ENCODE data around the gene GCNA. TPM values are rescaled to one million over a fixed set of nuclear protein-coding genes. Genes with fewer than 3 reads are reported as not detected.
"Not testable (repeated sequence)": the region's sequence is repeated elsewhere in the genome, so short reads cannot be mapped to it uniquely, and the experiment has no call there.

The GCNA gene
- total RNA-seq, 4 donors from 2014 or later: 0.67 to 3.8 (median 0.98) TPM

GRCh38 chrX:71565474-71566041 is 12.7 kb upstream of the GCNA start:
- WGBS, 2 donors: 59% methylated on average over 9 of the region's 9 CpGs
- intact Hi-C loops (cut with DNase I; ENCODE audit: low total_unique reads): no loop called here

GRCh38 chrX:71571390-71571789 is 6.8 kb upstream of the GCNA start:
- DNase-seq (ENCODE audit: low spot score in 2 of 2); H3K4me3 ChIP-seq (ENCODE audit: low read depth, poor library complexity, severe bottlenecking); intact Hi-C loops (cut with DNase I; ENCODE audit: low total_unique reads): not testable (repeated sequence)
- WGBS, 2 donors: 85 to 95% methylated on average over 8 of the region's 8 CpGs

More at GRCh38 chrX:71565474-71566041, 12.7 kb upstream of the GCNA start:
- DNase-seq (ENCODE audit: low spot score in 2 of 2): no peak
- H3K4me3 ChIP-seq (ENCODE audit: low read depth, poor library complexity, severe bottlenecking): no peak overlapping the region
- TF ChIP-seq CTCF (IDR thresholded peaks at IDR 0.05): no peak
- no peak for TF ChIP-seq POLR2A (IDR thresholded peaks at IDR 0.05)

- intact Hi-C loops (cut with DNase I; ENCODE audit: low total_unique reads): no loop called here
- TF ChIP-seq POLR2A (IDR thresholded peaks at IDR 0.05) (no peak), CTCF (IDR thresholded peaks at IDR 0.05) (no peak)
- no peak for DNase-seq (ENCODE audit: low spot score in 2 of 2)
- WGBS, 2 donors: 66 to 93% methylated on average over 2 of the region's 2 CpGs
- H3K4me3 ChIP-seq (ENCODE audit: low read depth, poor library complexity, severe bottlenecking): no peak overlapping the region
These were observed 4.6 kb upstream of the GCNA start for GRCh38 chrX:71573590-71573989.

- TF ChIP-seq CTCF (IDR thresholded peaks at IDR 0.05) (no peak), POLR2A (IDR thresholded peaks at IDR 0.05) (no peak)
- intact Hi-C loops (cut with DNase I; ENCODE audit: low total_unique reads): no loop called here
- no peak for DNase-seq (ENCODE audit: low spot score in 2 of 2)
- H3K4me3 ChIP-seq (ENCODE audit: low read depth, poor library complexity, severe bottlenecking): no peak overlapping the region
- 87 to 89% methylated on average over 19 to 24 of the region's 24 CpGs for WGBS, 2 donors
These were observed 555 bp upstream of the GCNA start for GRCh38 chrX:71577682-71578081.

- 91 to 95% methylated on average over 23 to 26 of the region's 26 CpGs for WGBS, 2 donors
- no peak overlapping the region for H3K4me3 ChIP-seq (ENCODE audit: low read depth, poor library complexity, severe bottlenecking)
- TF ChIP-seq CTCF (IDR thresholded peaks at IDR 0.05) (no peak), POLR2A (IDR thresholded peaks at IDR 0.05) (no peak)
- DNase-seq (ENCODE audit: low spot score in 2 of 2): no peak
- intact Hi-C loops (cut with DNase I; ENCODE audit: low total_unique reads): no loop called here
These were observed 1.1 kb downstream of the GCNA start for GRCh38 chrX:71579136-71579989.

GRCh38 chrX:71579990-71580380 is 1.7 kb downstream of the GCNA start:
- no peak for TF ChIP-seq CTCF (IDR thresholded peaks at IDR 0.05)
- TF ChIP-seq POLR2A (IDR thresholded peaks at IDR 0.05): no peak
- no peak for DNase-seq (ENCODE audit: low spot score in 2 of 2)
- 88 to 89% methylated on average over 7 of the region's 7 CpGs for WGBS, 2 donors
- H3K4me3 ChIP-seq (ENCODE audit: low read depth, poor library complexity, severe bottlenecking): no peak overlapping the region
- intact Hi-C loops (cut with DNase I; ENCODE audit: low total_unique reads): no loop called here
